SH-SY5Y (cell line): ENCODE results near the gene NLRP9.

Source experiments
- GATA2 ChIP-seq: IDR thresholded peaks from 2 replicates; pipeline ENCODE4 v1.6.1; 2011; ENCODE audit warnings: mild to moderate bottlenecking, low read depth, low read length
- GATA3 ChIP-seq: IDR thresholded peaks from 2 replicates; pipeline ENCODE4 v1.6.1; 2011; ENCODE audit warnings: low read depth, mild to moderate bottlenecking, low read length, moderate library complexity

GRCh38 chr19:55703790-55704215, 34.4 kb downstream of the NLRP9 start:
- no peak for TF ChIP-seq GATA2
- no peak for TF ChIP-seq GATA3
